ENCODE measurements around the gene MYBPC2. TPM values are rescaled to one million over a fixed set of nuclear protein-coding genes. Genes with fewer than 3 reads are reported as not detected.
A peak's percentile ranks its signal among the peaks of the same experiment; 100 is the strongest.

MYBPC2 gene
- total RNA-seq, 2 experiments from 2014 or later, result 0.08 TPM; not detected in 1

GRCh38 chr19:50514346-50515167 is 81.9 kb downstream of the MYBPC2 start:
- DNase-seq (no peak), ATAC-seq (ENCODE audit: poor library complexity) (no peak)
- intact Hi-C loops (cut with DNase I, micrococcal nuclease), result loop anchor here in 1 of 2 experiments (5.0 kb wide), 4 partner anchors 82 to 1078 kb away; partner anchors contain the start of genes CTU1 and MYBPC2
- Mint-ChIP-seq H3K36me3 (ENCODE audit: low read depth) (peaks cover 5% of the 10 kb centered on the region), H3K27me3 (peaks cover 10% of the 10 kb centered on the region), H3K4me3 (peak overlapping the region; percentile 42), H3K4me1 (ENCODE audit: low read depth) (peaks cover 15% of the 10 kb centered on the region), H3K9me3 (no peaks in the 10 kb centered on the region), H3K27ac (no peak overlapping the region)
- no peak overlapping the region for H3K27ac ChIP-seq (ENCODE audit: low read depth in 1 of 2, low read length in 2 of 2)
- ChIA-PET CTCF (no interaction called here), POLR2A (no interaction called here)
- peaks cover 23% of the 10 kb centered on the region for H3K4me1 ChIP-seq (ENCODE audit: insufficient read depth, low read length)
- H3K9me3 ChIP-seq (ENCODE audit: control insufficient read depth in 1 of 2, insufficient read depth in 1 of 2, low read length in 2 of 2), result peaks cover 0 to 25% of the 10 kb centered on the region in 2 experiments
- no peak overlapping the region for H3K4me3 ChIP-seq (ENCODE audit: low read length)
- H3K27me3 ChIP-seq (ENCODE audit: control insufficient read depth in 1 of 2, insufficient read depth in 2 of 2, low read length in 2 of 2), result peaks cover 0 to 4% of the 10 kb centered on the region in 2 experiments
- no peaks in the 10 kb centered on the region for H3K36me3 ChIP-seq (ENCODE audit: insufficient read depth, low read length)
- TF ChIP-seq, protein P1, sequence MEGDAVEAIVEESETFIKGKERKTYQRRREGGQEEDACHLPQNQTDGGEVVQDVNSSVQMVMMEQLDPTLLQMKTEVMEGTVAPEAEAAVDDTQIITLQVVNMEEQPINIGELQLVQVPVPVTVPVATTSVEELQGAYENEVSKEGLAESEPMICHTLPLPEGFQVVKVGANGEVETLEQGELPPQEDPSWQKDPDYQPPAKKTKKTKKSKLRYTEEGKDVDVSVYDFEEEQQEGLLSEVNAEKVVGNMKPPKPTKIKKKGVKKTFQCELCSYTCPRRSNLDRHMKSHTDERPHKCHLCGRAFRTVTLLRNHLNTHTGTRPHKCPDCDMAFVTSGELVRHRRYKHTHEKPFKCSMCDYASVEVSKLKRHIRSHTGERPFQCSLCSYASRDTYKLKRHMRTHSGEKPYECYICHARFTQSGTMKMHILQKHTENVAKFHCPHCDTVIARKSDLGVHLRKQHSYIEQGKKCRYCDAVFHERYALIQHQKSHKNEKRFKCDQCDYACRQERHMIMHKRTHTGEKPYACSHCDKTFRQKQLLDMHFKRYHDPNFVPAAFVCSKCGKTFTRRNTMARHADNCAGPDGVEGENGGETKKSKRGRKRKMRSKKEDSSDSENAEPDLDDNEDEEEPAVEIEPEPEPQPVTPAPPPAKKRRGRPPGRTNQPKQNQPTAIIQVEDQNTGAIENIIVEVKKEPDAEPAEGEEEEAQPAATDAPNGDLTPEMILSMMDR (IDR thresholded peaks at IDR 0.05), result no peak

DNA sequence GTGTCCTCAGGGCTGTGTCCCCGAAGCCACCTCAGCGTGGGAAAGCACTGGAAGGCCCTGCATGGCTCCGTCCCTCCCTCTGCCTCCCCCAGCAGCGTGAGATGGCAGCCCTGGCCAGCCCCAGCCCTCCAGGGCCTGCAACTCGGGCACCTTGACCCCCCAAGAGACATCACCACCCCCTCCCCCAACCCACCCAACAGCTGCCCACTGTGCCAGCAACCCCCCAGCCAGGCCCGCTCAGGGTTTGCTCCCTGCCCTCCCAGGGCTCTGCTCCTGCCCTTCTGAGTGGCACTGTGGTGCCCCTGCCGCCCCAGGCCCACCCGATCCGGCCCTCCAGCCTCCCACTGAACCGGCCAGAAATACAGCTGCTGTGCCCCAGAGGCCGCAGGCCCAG is 82.5 kb downstream of the MYBPC2 start:
- peaks cover 10% of the 10 kb centered on the region for H3K27me3 Mint-ChIP-seq
- Histone ChIP-seq H3K4me1 (ENCODE audit: insufficient read depth, low read length) (peaks cover 20% of the 10 kb centered on the region), H3K4me3 (ENCODE audit: low read length) (no peak overlapping the region), H3K9me3 (ENCODE audit: control insufficient read depth in 1 of 2, insufficient read depth in 1 of 2, low read length in 2 of 2) (peaks cover 0 to 25% of the 10 kb centered on the region in 2 experiments), H3K27me3 (ENCODE audit: control insufficient read depth in 1 of 2, insufficient read depth in 2 of 2, low read length in 2 of 2) (peaks cover 0 to 4% of the 10 kb centered on the region in 2 experiments), H3K27ac (ENCODE audit: low read depth in 1 of 2, low read length in 2 of 2) (no peak overlapping the region), H3K36me3 (ENCODE audit: insufficient read depth, low read length) (no peaks in the 10 kb centered on the region)
- H3K27ac Mint-ChIP-seq, result no peak overlapping the region
- CTCF ChIA-PET, result no interaction called here
- intact Hi-C loops (cut with DNase I, micrococcal nuclease), result no loop called here
- H3K4me1 Mint-ChIP-seq (ENCODE audit: low read depth), result peaks cover 15% of the 10 kb centered on the region
- H3K4me3 Mint-ChIP-seq, result no peak overlapping the region
- TF ChIP-seq, protein P1 (IDR thresholded peaks at IDR 0.05), result no peak
- no peak for ATAC-seq (ENCODE audit: poor library complexity)
- no peak for DNase-seq
- peaks cover 5% of the 10 kb centered on the region for H3K36me3 Mint-ChIP-seq (ENCODE audit: low read depth)
- POLR2A ChIA-PET, result no interaction called here
- no peaks in the 10 kb centered on the region for H3K9me3 Mint-ChIP-seq

Other genes with a start within 250 kb of the MYBPC2 start
- not detected for gene MYH14, start 229.3 kb upstream of the MYBPC2 start, total RNA-seq
- 1 to 10 TPM; 1.6 to 2.0 TPM for gene KCNC3, start 103.5 kb upstream of the MYBPC2 start, total RNA-seq
- gene NAPSA, start 67.3 kb upstream of the MYBPC2 start, total RNA-seq, result under 1 TPM; 0.61 to 0.91 TPM
- 100 to 1,000 TPM; 261 to 265 TPM for gene NR1H2, start 56.4 kb upstream of the MYBPC2 start, total RNA-seq
- gene POLD1, start 48.5 kb upstream of the MYBPC2 start, total RNA-seq, result 10 to 100 TPM; 22.1 to 24.2 TPM
- under 1 TPM; 0.42 to 0.52 TPM for gene SPIB, start 14.0 kb upstream of the MYBPC2 start, total RNA-seq
- 10 to 100 TPM; 80.0 to 80.3 TPM for gene EMC10, start 43.6 kb downstream of the MYBPC2 start, total RNA-seq
- under 1 TPM in 1 of 2 experiments, not detected in 1; 0.50 TPM for gene GARIN5A, start 44.0 kb downstream of the MYBPC2 start, total RNA-seq
- gene JOSD2, start 78.3 kb downstream of the MYBPC2 start, total RNA-seq, result 10 to 100 TPM; 11.7 to 11.9 TPM
- not detected for gene ASPDH, start 81.0 kb downstream of the MYBPC2 start, total RNA-seq
- gene LRRC4B, start 135.5 kb downstream of the MYBPC2 start, total RNA-seq, result not detected
- gene SYT3, start 207.0 kb downstream of the MYBPC2 start, total RNA-seq, result not detected
- gene C19orf81, start 216.6 kb downstream of the MYBPC2 start, total RNA-seq, result not detected